Stimulated activated CD4-positive, alpha-beta T cell treated with anti-CD3 and anti-CD28 coated beads, Interleukin-2, amount 100 ng/mL, for 24 hours (primary cell): ENCODE data around the gene KCTD8.
"Not testable (repeated sequence)": the region's sequence is repeated elsewhere in the genome, so short reads cannot be mapped to it uniquely, and the experiment has no call there.

Source experiments
- DNase-seq, 2 donors: peaks; one replicate each; pipeline ENCODE4 v3.0.0-alpha.2; 2020

Gene KCTD8

DNA sequence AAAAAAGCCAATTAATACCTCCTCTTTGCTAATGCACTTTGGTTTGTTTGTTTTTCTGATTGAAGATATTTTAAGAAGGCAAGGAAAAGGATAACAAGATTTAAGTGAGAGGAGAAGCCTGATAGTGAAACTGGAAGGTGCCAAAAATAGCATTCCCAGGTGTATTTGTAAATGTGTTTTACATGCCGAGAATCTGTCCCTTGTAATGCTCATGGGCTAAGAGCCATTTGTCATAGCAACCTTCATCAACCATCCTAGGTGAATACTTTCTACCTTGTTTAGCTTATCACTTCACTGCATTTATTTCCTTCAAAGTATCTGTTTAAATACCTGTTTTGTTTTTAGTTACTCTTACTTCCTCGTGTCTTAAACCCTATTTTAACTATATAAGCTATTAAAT is 127.8 kb downstream of the KCTD8 start:
- no peak for DNase-seq

DNA sequence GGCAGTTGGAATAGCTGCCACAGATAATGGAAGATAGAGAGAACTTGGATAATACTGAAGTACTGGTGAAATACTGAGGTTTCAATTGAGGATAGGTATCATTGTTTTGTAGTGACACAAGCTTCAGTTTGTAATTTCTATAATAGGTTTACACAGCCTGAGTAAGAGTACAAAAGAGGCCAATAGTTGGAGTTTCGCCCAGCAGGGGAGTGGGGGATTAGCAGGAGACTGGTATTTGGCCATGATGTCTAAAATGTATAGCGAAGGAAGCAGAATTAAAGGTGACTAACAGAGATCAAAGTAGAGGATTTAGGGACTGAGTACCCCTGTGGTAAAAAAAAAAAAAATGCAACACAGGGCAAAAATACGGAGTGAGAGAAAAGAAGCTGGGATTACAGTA is 129.5 kb downstream of the KCTD8 start:
- no peak for DNase-seq

DNA sequence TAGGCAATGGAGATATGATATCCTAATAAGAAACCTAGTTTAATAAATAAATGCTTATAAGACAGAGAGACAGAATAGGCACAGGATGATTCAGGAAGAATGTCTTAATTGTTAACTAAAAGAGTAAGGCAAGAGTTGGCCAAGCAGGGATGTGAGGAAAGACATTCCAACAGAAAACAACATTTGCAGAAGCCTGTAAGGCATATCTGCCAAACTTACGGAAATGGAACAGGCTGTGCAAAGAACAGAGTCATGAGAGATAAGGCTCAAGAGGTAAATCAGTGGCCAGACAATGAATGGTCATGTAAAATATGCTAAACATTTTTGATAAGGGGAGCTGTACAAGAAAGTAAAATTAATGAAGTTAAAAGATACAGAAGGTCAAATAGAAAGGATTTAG is 134.9 kb downstream of the KCTD8 start:
- no peak for DNase-seq

DNA sequence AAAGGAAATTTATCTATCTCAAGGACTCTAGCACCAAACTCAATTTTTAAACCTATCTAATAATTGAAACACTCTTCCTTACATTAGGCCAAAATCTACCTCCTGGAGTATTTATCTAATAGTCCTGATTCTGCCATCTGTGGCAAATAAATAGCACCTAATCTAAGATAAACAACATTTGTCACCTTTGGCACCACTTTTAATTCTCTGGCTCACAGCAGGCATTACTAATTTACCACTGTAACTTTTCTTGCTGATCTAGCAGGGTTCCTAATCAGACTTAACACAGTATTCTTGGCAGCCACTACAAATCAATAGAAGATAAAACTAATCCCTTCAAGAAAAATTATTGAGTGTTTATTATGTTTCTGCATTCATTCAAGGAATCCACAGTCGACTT is 161.1 kb downstream of the KCTD8 start:
- no peak for DNase-seq

DNA sequence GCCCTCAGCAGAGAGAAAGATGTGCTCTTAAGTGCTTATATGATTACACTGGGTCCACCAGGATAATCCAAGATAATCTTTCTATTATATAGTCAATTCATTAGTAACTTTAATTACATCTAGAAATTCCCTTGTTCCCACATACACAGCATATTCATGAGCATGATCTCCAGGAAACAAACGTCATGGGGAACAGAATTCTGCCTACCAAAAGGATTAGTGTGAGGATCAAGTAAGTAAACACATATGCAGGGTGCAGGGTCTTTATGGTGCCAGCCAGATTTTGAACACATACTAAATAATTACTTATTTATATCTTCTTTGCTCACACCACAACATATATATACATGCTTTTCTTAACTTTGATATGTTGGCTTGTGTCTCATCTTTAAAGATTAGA is 169.1 kb downstream of the KCTD8 start:
- DNase-seq: no peak

DNA sequence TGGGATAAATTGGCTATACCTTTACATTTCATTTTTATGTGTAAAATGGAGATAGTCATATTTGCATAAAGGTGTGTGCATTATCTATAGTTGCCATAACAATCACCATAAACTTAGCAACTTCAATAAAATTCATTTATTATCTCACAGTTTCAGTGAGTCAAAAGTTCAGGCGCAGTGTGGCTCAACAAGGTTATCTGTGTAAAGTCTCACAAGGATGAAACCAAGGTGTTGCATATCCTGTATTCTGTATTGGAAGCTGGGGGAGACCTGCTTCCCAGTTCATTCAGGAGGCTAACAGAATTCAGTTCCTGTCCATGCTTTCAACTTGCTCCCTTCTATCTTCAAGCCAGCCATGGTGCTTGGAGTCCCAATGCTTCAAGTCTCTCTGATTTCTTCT is 169.5 kb downstream of the KCTD8 start:
- no peak for DNase-seq

DNA sequence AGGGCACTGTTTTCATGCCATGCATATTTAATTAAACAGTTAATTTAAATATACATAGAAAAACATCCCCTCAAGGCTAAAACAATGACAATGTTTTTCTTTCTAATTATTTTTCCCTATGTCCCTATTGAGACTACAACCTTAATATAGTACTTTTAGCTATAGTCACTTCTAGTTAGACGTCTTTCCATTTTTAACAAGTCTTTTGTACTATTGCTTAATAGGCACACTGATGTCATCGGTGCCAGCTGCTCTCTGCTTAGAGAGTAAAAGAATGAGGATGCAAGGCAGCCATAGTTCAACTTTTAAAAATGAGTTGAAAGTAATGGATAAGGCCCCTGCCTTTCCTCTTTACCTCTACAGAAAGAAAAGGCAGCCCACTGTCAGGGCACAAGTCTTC is 191.1 kb downstream of the KCTD8 start:
- no peak for DNase-seq

DNA sequence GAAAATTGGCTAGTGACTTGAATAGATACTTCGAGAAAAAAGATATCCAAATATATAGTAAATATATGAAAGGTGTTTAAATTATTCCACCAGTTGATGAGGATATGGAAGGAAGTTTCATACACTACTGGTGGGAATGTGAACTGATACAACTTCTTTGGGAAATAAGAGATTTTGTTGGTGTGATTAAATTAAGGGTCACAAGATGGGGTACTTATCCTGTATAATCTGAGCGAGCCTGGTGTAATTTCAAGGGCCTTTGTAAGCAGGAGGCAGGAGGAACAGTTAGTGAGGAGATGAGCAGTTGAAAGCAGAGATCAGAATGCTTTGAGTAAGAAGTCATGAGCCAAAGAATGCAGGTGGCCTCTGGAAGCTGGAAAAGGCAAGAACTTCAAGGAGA is 192.2 kb downstream of the KCTD8 start:
- no peak for DNase-seq

DNA sequence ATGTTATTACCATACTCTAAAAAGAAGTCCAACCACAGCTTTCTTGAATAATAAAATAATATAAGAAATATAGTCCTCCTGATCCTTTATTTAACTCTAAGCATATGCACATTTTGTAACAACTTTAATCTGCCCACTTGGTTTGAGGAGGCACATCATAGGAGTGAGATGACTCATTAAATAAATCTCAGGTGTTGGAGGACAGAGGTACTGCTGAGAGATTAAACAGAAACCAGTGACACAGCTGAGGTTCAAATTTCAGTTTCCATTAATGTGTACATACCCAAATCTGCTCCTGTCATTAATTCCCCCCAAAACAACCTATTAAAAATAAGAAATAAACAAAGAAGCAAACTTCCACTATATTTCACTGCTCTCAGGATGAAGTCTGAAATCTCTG is 211.0 kb downstream of the KCTD8 start:
- no peak for DNase-seq

DNA sequence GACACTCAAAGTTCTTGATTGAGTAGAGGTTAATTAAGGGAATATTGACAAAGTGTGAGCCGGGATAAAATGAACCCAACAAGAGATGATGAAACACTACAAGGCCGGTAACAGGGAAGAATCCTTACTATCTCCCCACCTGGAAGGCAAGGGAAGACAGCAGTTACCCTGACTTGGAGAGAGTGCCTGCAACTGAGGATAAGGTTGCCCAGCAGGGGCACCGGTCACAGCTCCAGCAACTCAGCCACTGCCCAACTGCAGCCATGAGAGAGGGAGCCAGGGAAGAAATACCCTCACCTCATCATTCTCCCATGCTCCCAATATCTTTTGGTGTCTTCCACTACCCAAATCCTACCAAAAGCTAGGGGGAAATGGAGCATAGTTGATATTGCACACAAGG is 212.7 kb downstream of the KCTD8 start:
- no peak for DNase-seq

DNA sequence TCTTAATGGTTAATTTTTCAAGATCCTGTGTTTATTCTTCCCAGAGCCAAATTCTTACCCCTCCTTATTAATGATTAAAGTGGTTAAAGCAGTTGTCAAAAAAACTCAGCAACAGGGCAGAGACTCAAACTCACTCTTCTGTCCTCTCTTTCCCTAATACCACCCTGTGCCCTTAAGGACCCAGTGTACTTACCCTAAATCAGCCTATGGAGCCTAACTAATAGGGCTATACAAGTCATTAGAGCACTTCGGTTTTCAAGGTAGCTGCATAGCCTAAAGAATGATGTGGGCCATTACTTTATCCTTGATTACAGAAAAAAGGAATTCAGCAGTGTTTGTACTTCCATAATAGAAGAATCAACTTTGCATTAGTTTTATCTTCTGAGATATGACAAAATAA is 216.3 kb downstream of the KCTD8 start:
- DNase-seq: no peak

DNA sequence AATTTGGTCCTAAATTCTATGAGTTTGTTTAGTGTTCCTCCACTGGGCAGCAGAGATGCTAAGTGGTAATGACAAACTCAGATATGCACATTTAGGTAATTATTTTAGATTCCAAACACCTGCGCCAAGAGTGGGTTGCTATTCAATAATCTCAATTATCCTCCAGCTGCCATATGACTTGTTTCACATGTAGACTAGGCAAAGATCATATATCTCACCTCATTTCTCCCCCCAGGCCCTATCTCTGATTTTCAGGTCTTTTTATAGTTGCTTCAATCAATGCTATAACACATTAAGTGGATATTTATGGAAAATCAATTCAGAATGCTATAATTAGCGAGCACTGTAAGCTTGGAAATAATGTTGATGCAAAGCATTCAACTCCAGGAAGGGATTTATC is 217.6 kb downstream of the KCTD8 start:
- no peak for DNase-seq

DNA sequence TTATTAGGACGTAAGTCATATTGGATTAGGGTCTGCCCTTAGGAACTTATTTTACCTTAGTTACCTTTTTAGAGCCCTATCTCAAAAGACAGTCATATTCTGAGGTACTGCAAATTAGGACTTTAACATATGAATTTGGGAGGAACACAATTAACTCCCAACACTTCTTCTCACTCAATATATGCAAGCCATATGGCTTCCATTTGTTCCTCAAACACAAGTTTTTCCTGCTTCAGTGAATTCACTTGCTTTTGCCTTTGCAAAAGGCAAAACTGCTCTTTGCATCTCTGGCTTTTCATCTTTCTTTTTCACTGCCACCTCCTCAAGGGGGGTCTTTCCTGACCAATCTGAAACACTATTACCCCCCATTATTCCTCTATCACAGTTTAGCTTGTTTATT is 220.3 kb downstream of the KCTD8 start:
- no peak for DNase-seq

DNA sequence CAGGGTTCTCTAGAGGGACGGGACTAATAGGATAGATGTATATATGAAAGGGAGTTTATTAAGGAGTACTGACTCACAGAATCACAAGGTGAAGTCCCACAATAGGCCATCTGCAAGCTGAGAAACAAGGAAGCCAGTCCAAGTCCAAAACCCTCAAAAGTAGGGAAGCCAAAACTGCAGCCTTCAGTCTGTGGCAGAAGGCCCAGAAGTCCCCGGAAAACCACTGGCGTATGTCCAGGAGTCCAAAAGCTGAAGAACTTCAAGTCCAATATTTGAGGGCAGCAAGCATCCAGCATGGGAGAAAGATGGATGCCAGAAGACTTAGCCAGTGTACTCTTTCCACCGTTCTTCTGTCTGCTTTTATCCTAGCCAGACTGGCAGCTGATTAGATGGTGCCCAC is 227.2 kb downstream of the KCTD8 start:
- DNase-seq: no peak

DNA sequence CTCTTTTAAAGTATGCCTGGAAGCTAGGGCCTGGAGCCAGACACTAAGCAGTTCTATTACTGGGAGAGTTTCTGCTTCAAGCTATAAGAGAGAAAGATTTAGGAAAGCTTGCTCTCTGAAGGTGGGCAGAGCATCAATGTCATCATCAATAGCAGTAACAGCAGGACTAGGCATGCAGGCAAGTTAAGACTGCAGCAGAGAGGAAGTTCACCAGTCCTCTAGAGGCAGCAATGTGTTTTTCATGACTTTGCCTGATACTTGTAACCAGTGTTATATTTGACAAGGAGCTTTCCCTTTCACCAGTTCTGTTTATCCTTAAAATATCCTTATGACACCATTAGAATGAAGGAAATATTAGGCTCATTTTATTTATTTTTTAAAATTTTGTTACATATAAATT is 237.9 kb downstream of the KCTD8 start:
- DNase-seq: no peak

DNA sequence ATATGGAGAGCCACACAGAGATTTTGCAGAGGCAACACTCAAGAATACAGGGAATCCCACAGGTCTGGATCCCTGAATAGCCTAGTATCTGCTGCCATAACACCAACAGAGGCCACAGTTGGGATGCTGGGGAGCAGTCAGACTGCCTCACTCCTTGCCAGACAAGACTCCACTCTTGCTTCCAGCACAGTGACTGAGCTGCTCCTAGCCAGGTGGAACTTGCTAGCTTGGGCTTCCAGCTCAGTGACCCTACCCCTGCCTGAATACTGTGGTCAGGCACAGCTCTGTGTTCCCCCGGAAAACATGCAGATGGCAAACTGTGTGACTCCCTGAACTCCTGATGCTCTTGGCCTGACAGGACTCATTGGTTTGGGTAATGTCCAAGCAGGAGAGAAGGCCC is 251.8 kb downstream of the KCTD8 start:
- DNase-seq: no peak

DNA sequence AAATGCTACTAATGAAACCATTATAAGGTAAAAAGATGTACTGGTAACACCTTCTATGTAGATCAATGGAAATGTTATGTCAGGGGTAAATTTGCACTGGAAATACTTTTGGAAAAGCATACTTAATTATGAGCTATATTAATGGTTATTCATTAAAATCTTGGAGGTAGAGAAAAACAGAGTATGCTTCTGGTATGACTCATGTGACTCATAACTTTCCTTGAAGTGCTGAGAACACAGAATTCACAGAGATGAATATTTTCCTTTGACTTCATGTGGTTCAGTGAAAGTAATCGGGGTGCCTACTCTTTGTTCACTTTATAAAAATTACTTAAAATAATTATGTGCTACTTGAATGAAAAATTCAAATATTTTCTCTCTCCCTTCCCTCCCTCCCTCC is 254.2 kb downstream of the KCTD8 start:
- no peak for DNase-seq

DNA sequence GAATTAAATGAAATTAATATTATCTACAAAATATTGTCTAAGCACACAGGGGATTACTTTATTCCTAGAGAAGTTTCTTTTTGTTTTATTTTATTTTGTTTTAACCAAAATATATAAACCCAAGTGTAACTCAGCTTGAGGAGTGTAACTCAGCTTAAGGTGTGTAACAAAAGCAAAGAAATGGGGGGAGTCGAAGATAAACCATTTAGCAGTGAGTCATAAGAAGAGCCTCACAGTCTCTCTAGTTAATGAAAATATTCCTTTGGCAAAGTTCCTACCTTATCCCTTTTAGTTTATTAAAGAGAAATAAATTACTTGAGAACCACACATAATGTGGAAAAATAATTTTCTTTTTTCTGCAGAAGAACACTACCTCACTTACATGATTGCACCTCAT is 261.8 kb downstream of the KCTD8 start:
- no peak for DNase-seq

DNA sequence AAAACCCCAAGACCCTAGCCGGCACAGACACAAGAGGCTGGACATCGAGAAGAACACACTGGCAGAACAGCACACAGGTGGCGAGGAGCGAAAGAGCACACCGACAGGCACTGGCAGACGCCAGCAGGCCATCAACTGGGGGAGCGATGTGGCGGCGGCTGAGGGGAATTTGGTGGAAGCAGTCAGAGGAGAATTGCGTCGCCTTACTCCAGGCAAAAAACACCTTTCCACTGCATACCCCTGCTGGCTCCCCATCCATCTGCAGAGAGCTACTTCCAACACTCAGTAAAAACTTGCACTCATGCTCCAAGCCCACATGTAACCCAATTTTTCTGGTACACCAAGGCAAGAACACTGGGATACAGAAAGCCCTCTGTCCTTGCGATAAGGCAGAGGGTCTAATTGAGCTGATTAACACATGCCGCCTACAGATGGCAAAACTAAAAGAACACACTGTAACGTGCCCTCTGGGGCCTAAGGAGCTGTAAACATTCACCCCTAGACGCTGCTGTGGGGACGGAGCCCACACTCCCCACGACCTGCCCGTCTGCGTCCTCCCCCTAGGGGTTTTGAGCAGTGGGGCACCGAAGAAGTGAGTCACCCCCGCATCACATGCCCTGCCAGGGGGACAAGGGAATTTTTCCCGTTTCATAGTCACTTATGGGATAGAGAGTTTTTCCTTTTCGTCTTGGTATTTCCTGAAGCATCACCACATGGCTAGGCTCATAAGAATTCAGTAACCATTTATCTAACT is 262.3 kb downstream of the KCTD8 start:
- no peak for DNase-seq

DNA sequence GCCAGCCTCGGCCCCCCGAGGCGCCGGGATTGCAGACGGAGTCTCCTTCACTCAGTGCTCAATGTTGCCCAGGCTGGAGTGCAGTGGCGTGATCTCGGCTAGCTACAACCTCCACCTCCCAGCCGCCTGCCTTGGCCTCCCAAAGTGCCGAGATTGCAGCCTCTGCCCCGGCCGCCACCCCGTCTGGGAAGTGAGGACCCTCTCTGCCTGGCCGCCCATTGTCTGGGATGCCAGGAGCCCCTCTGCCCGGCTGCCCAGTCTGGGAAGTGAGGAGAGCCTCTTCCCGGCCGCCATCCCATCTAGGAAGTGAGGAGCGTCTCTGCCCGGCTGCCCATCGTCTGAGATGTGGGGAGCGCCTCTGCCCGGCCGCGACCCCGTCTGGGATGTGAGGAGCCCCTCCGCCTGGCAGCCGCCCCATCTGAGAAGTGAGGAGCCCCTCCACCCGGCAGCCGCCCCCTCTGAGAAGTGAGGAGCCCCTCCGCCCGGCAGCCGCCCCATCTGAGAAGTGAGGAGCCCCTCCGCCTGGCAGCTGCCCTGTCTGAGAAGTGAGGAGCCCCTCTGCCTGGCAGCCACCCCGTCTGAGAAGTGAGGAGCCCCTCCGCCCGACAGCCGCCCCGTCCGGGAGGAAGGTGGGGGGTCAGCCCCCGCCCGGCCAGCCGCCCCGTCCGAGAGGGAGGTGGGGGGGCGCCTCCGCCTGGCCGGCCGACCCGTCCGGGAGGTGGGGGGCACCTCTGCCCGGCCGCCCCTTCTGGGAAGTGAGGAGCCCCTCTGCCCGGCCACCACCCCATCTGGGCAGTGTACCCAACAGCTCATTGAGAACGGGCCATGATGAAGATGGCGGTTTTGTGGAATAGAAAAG is 266.9 kb downstream of the KCTD8 start:
- DNase-seq: not testable (repeated sequence)

DNA sequence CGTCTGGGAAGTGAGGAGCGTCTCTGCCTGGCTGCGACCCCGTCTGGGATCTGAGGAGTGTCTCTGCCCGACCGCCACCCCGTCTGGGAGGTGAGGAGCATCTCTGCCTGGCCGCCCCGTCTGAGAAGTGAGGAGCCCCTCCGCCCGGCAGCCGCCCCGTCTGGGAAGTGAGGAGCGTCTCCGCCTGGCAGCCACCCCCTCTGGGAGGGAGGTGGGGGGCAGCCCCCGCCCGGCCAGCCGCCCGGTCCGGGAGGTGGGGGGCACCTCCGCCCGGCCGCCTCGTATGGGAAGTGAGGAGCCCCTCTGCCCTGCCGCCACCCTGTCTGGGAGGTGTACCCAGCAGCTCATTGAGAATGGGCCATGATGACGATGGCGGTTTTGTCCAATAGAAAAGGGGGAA is 280.8 kb downstream of the KCTD8 start:
- not testable (repeated sequence) for DNase-seq

DNA sequence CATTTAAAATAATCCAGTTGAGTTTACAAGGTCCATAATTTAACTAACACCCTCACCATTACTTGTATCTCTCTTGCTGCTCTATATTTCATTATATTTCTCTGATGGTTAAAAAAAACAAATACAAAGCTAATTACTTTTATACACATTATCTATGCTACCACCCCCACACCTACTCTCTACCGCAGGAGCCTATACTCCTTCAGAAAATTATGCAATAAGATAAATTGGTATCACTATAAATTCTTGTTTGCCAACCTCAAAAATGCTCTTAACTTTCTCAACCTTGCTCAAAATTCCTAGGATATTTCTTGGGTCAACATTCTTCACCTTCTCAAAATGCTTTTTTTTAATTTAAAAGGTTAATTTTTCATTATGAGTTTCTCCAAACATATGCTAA is 282.7 kb downstream of the KCTD8 start:
- no peak for DNase-seq

DNA sequence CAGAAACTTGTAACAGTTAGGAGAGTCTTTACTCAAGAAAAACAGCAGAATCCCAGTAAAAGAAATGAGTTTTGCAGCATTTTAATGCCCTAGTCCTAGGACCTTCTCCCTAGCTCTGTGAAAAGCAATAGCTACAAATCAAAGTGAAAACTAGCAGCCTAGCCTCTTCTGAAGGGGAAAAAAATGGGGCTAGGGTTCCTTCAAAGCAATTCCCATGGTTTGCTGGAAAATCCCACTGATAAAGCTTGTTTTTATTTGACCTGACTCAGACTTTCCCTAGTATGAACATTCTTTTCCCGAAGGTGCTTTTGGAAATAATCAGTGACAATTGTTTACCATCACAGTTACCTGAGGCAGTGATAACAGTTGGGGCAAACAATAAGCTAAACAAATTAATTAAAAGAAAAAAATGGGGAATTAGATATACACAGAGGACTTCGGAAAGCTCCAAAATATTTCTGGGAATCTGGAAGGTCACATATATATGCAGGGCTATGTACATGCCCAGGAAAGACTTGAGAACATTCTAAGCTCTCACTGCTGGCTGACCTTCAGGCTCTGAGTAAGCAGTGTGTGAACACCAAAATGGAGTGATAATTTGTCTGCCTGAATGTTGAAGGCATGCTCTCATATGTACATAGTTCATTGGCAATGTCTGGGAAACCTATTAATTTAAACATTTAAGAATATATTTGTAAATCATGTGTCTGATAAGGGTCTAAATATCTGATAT is 285.9 kb downstream of the KCTD8 start:
- no peak for DNase-seq

DNA sequence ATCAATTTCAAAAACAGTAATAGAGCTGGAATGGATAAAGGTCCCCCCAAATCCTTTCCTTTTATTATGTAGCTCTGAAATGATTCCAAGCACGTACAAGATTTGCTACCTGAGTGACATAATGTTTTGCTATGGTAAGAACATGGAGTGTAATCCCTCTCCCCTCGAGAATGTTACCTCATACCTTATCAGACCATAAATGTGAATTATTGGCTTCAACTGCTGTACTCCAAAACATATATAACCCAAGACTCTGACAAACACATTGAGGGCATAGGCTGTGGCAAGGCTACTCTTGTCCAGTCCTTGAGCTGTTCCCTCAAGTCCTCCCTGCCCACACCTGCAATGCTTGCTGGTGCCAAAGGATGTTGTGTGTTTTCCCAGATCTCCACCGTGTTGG is 286.9 kb downstream of the KCTD8 start:
- DNase-seq: no peak
